ENCODE measurements around the gene TENM3.
"Not testable (repeated sequence)": the region's sequence is repeated elsewhere in the genome, so short reads cannot be mapped to it uniquely, and the experiment has no call there.

The TENM3 gene

GRCh38 chr4:182810103-182810615 lies 567.0 kb downstream of the TENM3 start:
- TF ChIP-seq CSRNP3 (CRISPR knock-in tag; IDR thresholded peaks at IDR 0.05) (no peak), ZNF8 (CRISPR knock-in tag; IDR thresholded peaks at IDR 0.05) (no peak), TOX (CRISPR knock-in tag; IDR thresholded peaks at IDR 0.05; ENCODE audit: borderline replicate concordance) (no peak), ZNF565 (CRISPR knock-in tag; conservative IDR thresholded peaks at IDR 0.05; ENCODE audit: low read depth) (no peak), ZC3H10 (CRISPR knock-in tag; IDR thresholded peaks at IDR 0.05) (no peak), PATZ1 (CRISPR knock-in tag; IDR thresholded peaks at IDR 0.05; ENCODE audit: borderline replicate concordance) (no peak)
- ATAC-seq, result no peak

- no peak for TF ChIP-seq ZNF8 (CRISPR knock-in tag; IDR thresholded peaks at IDR 0.05)
- TF ChIP-seq GLIS3 (CRISPR knock-in tag; IDR thresholded peaks at IDR 0.05), result no peak
- no peak for TF ChIP-seq ARNTL (CRISPR knock-in tag; IDR thresholded peaks at IDR 0.05; ENCODE audit: borderline replicate concordance, low read depth)
- TF ChIP-seq OSR1 (CRISPR knock-in tag; IDR thresholded peaks at IDR 0.05), result no peak
- no peak for TF ChIP-seq TCF4 (CRISPR knock-in tag; IDR thresholded peaks at IDR 0.05; ENCODE audit: borderline replicate concordance)
- TF ChIP-seq ZFP3 (CRISPR knock-in tag; IDR thresholded peaks at IDR 0.05), result no peak
- TF ChIP-seq CSDC2 (CRISPR knock-in tag; IDR thresholded peaks at IDR 0.05), result no peak
- TF ChIP-seq CSRNP3 (CRISPR knock-in tag; IDR thresholded peaks at IDR 0.05), result no peak
- TF ChIP-seq ZNF70 (CRISPR knock-in tag; IDR thresholded peaks at IDR 0.05), result no peak
- TF ChIP-seq RARB (CRISPR knock-in tag; IDR thresholded peaks at IDR 0.05), result no peak
- no peak for TF ChIP-seq ISL1 (CRISPR knock-in tag; IDR thresholded peaks at IDR 0.05)
- no peak for TF ChIP-seq ZFP30 (CRISPR knock-in tag; IDR thresholded peaks at IDR 0.05)
- TF ChIP-seq TSHZ2 (CRISPR knock-in tag; IDR thresholded peaks at IDR 0.05), result no peak
- no peak for TF ChIP-seq POU6F1 (CRISPR knock-in tag; IDR thresholded peaks at IDR 0.05; ENCODE audit: borderline replicate concordance, low read depth)
- no peak for TF ChIP-seq PATZ1 (CRISPR knock-in tag; IDR thresholded peaks at IDR 0.05; ENCODE audit: borderline replicate concordance)
- no peak for ATAC-seq
These were observed 569.7 kb downstream of the TENM3 start for GRCh38 chr4:182812916-182813315.

GRCh38 chr4:182814065-182814464 lies 570.9 kb downstream of the TENM3 start:
- ATAC-seq, result not testable (repeated sequence)
